Measurements from ENCODE around the gene CRADD. TPM values are rescaled to one million over a fixed set of nuclear protein-coding genes. Genes with fewer than 3 reads are reported as not detected.

Gene CRADD
- total RNA-seq, 6 experiments from 2014 or later: 17.2 to 65.3 (median 30.8) TPM

DNA sequence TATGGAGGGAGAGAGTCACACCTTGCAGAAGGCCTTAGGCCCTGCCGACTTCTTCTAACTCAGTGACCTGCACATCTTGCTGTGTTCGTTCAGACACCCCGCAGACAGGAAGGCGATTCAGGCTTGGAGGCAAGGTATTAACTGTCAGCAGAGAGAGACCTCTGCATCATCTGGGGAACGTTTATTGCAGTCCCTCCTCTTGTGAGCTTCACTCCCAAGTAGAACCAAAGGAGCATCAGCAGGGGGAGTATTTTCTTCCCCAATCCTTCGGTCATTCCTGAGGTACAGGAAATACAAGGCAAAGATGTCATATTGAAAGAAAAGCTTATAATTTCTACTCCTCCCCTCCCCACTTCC, 217.9 kb downstream of the CRADD start:
- 45% methylated on average over 2 of the region's 6 CpGs for WGBS (ENCODE audit: insufficient coverage, low coverage, low lambda C conversion rate, missing lambda C conversion rate)
- ATAC-seq (no peak), DNase-seq (no peak)
- H3K27me3 ChIP-seq: no peaks in the 10 kb centered on the region
- no peaks in the 10 kb centered on the region for H3K9me3 ChIP-seq
- no peak overlapping the region for H3K27ac ChIP-seq
- TF ChIP-seq, protein P1, sequence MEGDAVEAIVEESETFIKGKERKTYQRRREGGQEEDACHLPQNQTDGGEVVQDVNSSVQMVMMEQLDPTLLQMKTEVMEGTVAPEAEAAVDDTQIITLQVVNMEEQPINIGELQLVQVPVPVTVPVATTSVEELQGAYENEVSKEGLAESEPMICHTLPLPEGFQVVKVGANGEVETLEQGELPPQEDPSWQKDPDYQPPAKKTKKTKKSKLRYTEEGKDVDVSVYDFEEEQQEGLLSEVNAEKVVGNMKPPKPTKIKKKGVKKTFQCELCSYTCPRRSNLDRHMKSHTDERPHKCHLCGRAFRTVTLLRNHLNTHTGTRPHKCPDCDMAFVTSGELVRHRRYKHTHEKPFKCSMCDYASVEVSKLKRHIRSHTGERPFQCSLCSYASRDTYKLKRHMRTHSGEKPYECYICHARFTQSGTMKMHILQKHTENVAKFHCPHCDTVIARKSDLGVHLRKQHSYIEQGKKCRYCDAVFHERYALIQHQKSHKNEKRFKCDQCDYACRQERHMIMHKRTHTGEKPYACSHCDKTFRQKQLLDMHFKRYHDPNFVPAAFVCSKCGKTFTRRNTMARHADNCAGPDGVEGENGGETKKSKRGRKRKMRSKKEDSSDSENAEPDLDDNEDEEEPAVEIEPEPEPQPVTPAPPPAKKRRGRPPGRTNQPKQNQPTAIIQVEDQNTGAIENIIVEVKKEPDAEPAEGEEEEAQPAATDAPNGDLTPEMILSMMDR (IDR thresholded peaks at IDR 0.05): no peak
- no peak for TF ChIP-seq POLR2A (IDR thresholded peaks at IDR 0.05)
- no peaks in the 10 kb centered on the region for H3K4me1 ChIP-seq
- H3K36me3 ChIP-seq: no peaks in the 10 kb centered on the region
- intact Hi-C loops (cut with DNase I): no loop called here
- no peak overlapping the region for H3K4me3 ChIP-seq

DNA sequence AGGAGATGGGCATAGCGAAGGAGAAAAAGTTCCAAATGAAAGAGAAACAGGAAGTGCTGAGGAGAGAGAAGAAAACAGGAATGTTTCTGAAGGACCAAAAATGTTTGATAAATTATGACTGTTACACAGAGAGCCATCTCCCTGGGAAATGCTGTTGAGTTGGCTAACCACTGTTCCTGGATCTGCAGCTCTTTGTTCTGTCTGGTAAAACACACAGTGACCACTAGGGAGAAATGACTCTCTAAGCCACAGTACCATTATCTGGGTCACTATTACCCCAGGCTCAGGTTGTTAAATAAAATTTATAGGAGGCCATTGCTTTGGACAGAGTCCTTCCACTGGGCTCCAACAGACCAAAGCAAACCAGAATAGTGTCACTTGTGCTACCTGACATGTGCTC, 219.3 kb downstream of the CRADD start:
- no peak for TF ChIP-seq POLR2A (IDR thresholded peaks at IDR 0.05)
- TF ChIP-seq, protein P1 (IDR thresholded peaks at IDR 0.05): no peak
- ATAC-seq (no peak), DNase-seq (no peak)
- H3K27ac ChIP-seq: no peak overlapping the region
- 100% methylated on average over 1 of the region's 1 CpG for WGBS (ENCODE audit: insufficient coverage, low coverage, low lambda C conversion rate, missing lambda C conversion rate)
- H3K4me3 ChIP-seq: no peak overlapping the region
- H3K4me1 ChIP-seq: no peaks in the 10 kb centered on the region
- intact Hi-C loops (cut with DNase I): no loop called here
- no peaks in the 10 kb centered on the region for H3K36me3 ChIP-seq
- H3K9me3 ChIP-seq: no peaks in the 10 kb centered on the region
- H3K27me3 ChIP-seq: no peaks in the 10 kb centered on the region

DNA sequence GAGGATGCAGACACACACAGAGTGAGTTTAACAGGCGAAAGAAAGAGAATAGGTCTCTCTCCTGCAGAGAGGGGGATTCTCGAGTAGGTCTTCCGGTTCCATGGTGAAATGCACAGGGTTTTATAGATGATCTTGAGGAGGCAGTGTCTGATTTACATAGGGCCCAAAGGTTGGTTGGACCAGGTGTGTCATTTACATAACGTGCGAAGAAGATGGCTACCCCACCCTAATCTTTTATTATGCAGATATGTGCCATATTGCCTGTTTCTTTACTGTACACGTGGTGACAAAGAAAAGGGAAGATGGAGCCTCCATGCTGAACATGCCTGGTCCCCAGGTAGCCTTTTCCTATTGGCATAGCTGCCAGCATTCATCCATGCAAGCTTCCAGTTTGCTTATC, 219.8 kb downstream of the CRADD start:
- no peaks in the 10 kb centered on the region for H3K27me3 ChIP-seq
- no peak overlapping the region for H3K27ac ChIP-seq
- DNase-seq: no peak
- no peaks in the 10 kb centered on the region for H3K4me1 ChIP-seq
- TF ChIP-seq, protein P1 (IDR thresholded peaks at IDR 0.05): no peak
- TF ChIP-seq POLR2A (IDR thresholded peaks at IDR 0.05): no peak
- no peaks in the 10 kb centered on the region for H3K36me3 ChIP-seq
- H3K9me3 ChIP-seq: no peaks in the 10 kb centered on the region
- ATAC-seq: no peak
- no peak overlapping the region for H3K4me3 ChIP-seq
- WGBS (ENCODE audit: insufficient coverage, low coverage, low lambda C conversion rate, missing lambda C conversion rate): 82% methylated on average over 6 of the region's 6 CpGs
- intact Hi-C loops (cut with DNase I): no loop called here

DNA sequence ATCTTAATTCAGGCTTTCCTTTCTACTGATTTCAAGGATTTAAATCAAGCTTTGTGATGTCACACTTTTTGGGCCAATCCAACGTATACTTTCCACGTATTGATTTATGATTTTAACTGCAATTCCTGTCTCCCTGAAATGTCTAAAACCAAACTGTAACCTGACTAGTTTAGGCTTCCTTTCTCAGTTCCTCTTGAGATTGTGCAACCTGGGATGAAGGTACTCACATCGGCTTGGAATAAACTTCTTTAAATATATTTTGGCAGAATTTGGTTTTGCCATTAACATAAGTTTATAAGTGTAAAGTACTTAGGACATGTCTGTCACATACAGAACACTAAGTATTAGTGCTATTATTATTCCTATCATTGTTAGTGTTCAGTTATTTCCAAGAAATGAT, 224.6 kb downstream of the CRADD start:
- TF ChIP-seq, protein P1 (IDR thresholded peaks at IDR 0.05): no peak
- TF ChIP-seq POLR2A (IDR thresholded peaks at IDR 0.05): no peak
- WGBS (ENCODE audit: insufficient coverage, low coverage, low lambda C conversion rate, missing lambda C conversion rate): 53% methylated on average over 3 of the region's 3 CpGs
- DNase-seq (no peak), ATAC-seq (no peak)
- no peaks in the 10 kb centered on the region for H3K9me3 ChIP-seq
- intact Hi-C loops (cut with DNase I): no loop called here
- no peak overlapping the region for H3K4me3 ChIP-seq
- no peak overlapping the region for H3K27ac ChIP-seq
- no peaks in the 10 kb centered on the region for H3K36me3 ChIP-seq
- peaks cover 0 to 4% (median 0%) of the 10 kb centered on the region in 4 donors for H3K4me1 ChIP-seq
- no peaks in the 10 kb centered on the region for H3K27me3 ChIP-seq

DNA sequence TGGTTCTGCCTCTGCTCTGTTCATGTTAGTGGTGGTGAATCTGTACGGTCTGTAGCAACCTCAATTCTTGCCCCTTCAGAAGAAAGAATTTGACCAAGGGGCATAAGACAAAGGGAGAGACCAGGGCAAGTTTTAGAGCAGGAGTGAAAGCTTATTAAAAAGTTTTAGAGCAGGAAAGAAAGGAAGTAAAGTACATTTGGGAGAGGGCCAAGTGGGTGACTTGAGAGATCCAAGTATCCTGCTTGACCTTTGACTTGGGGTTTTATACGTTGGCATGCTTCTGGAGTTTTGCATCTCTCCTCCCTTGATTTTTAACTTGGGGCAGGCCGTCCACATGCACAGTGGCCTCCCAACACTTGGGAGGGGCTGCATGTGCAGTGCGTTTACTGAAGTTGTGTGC, 225.0 kb downstream of the CRADD start:
- H3K9me3 ChIP-seq: no peaks in the 10 kb centered on the region
- WGBS (ENCODE audit: insufficient coverage, low coverage, low lambda C conversion rate, missing lambda C conversion rate): 71% methylated on average over 4 of the region's 4 CpGs
- no peak for TF ChIP-seq POLR2A (IDR thresholded peaks at IDR 0.05)
- TF ChIP-seq, protein P1 (IDR thresholded peaks at IDR 0.05): no peak
- no peak for DNase-seq
- H3K4me1 ChIP-seq: peaks cover 0 to 4% (median 0%) of the 10 kb centered on the region in 4 donors
- H3K36me3 ChIP-seq: no peaks in the 10 kb centered on the region
- no peak overlapping the region for H3K27ac ChIP-seq
- intact Hi-C loops (cut with DNase I): no loop called here
- H3K27me3 ChIP-seq: no peaks in the 10 kb centered on the region
- no peak overlapping the region for H3K4me3 ChIP-seq
- no peak for ATAC-seq
